Gastrocnemius medialis (tissue), 4 donors: ENCODE data around the gene SH3BP2. TPM values are rescaled to one million over a fixed set of nuclear protein-coding genes. Genes with fewer than 3 reads are reported as not detected.
A peak's percentile ranks its signal among the peaks of the same experiment; 100 is the strongest.

Source experiments
- ATAC-seq, 2 donors: fragments of 150-250 bp; one replicate each; pipeline ENCODE4 v1.9.1; 2016
- DNase-seq, 2 donors: peaks; one replicate each; pipeline ENCODE4 v3.0.0-alpha.2; 2019
- H3K27ac ChIP-seq, 4 donors: fragments of 200-600 bp; sonication (generic); 1 replicate in 1 of 4; 2 replicates in 3 of 4; pipeline ENCODE4 v1.5.1; 2016 to 2018; ENCODE audit warnings: mild to moderate bottlenecking in 2 of 4, moderate library complexity in 1 of 4
- H3K27me3 ChIP-seq, 3 donors: fragments of 200-600 bp; sonication (generic) in 2 of 3; 1 replicate in 1 of 3; 2 replicates in 2 of 3; pipeline versions ENCODE4 v1.5.1 to v1.6.0; 2016 to 2019; ENCODE audit warnings: mild to moderate bottlenecking in 1 of 3, moderate library complexity in 1 of 3
- H3K36me3 ChIP-seq, 2 donors: fragments of 200-600 bp; sonication (generic) in 1 of 2; one replicate each; pipeline ENCODE4 v1.5.1; 2017 to 2018
- H3K4me1 ChIP-seq, 2 donors: fragments of 200-600 bp; sonication (generic) in 1 of 2; one replicate each; pipeline ENCODE4 v1.5.1; 2016 to 2017; ENCODE audit warnings: mild to moderate bottlenecking in 2 of 2
- H3K4me3 ChIP-seq, 4 donors: fragments of 200-600 bp; sonication (generic) in 3 of 4; 1 replicate in 1 of 4; 2 replicates in 3 of 4; pipeline ENCODE4 v1.5.1; 2016 to 2019; ENCODE audit warnings: mild to moderate bottlenecking in 2 of 4
- H3K9me3 ChIP-seq, 3 donors: fragments of 200-600 bp; sonication (generic) in 2 of 3; 1 replicate in 1 of 3; 2 replicates in 2 of 3; pipeline ENCODE4 v1.5.1; 2016 to 2019
- POLR2A ChIP-seq, 2 donors: fragments of 450-650 bp; IDR thresholded peaks; one replicate each; pipeline ENCODE4 v1.6.1; 2017; ENCODE audit warnings: antibody characterized with exemption in 2 of 2, mild to moderate bottlenecking in 2 of 2, moderate library complexity in 2 of 2
- in situ Hi-C, 4 donors: fragments of 200-750 bp; cut with MboI; loops; one replicate each; pipeline versions ENCODE4 v1.15.0 to v1.8.0; 2017; ENCODE audit warnings: low sequenced_read_pairs in 4 of 4
- intact Hi-C: fragments of 100-400 bp; cut with DNase I; formaldehyde crosslinking; loops from one replicate; pipeline ENCODE4 v1.15.1; 2023; ENCODE audit warnings: low total_unique reads
- total RNA-seq, 4 donors: library from RNA; depleted of rRNA; stranded (reverse); fragments of >200 nt; gene quantifications; one replicate each; pipeline versions ENCODE4 v1.1.0 to v1.2.3, GENCODE V29; 2016
- TF ChIP-seq, protein P1 (sequence below), 5 experiments: fragments of 450-650 bp in 3 of 5; fragments of 200-600 bp in 2 of 5; sonication (generic) in 2 of 5; IDR thresholded peaks in 4 of 5; conservative IDR thresholded peaks in 1 of 5; 1 replicate in 4 of 5; 2 replicates in 1 of 5; pipeline ENCODE4 v1.5.1; 2016 to 2019; ENCODE audit warnings: antibody characterized with exemption in 5 of 5, mild to moderate bottlenecking in 3 of 5, moderate library complexity in 3 of 5

The SH3BP2 gene
- total RNA-seq, 4 donors from 2014 or later, result 4.8 to 21.5 (median 12.0) TPM

DNA sequence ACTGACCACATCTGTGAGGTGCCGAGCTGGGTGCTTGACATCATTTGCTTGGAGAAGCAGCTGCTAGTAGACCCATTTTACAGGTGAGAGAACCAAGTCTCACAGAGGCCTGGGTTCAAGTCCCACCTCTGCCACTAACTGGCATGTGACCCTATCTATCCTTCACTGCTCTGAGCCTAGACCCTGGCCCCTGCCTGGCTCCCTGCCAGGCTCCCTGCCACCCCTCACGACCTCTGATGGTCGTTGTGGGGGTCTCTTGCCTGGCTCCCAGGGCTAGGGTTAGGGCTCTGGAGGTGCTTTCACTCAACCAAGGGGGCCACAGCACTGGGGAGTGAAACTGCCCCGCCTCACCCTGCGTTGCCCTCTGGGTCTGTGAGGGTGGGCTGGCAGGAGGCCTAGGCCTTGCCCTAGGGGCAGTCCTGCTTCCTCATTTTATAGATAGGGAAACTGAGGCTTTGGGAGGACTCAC lies 43.5 kb downstream of the SH3BP2 start:
- TF ChIP-seq POLR2A (IDR thresholded peaks at IDR 0.05), result no peak
- TF ChIP-seq, protein P1, sequence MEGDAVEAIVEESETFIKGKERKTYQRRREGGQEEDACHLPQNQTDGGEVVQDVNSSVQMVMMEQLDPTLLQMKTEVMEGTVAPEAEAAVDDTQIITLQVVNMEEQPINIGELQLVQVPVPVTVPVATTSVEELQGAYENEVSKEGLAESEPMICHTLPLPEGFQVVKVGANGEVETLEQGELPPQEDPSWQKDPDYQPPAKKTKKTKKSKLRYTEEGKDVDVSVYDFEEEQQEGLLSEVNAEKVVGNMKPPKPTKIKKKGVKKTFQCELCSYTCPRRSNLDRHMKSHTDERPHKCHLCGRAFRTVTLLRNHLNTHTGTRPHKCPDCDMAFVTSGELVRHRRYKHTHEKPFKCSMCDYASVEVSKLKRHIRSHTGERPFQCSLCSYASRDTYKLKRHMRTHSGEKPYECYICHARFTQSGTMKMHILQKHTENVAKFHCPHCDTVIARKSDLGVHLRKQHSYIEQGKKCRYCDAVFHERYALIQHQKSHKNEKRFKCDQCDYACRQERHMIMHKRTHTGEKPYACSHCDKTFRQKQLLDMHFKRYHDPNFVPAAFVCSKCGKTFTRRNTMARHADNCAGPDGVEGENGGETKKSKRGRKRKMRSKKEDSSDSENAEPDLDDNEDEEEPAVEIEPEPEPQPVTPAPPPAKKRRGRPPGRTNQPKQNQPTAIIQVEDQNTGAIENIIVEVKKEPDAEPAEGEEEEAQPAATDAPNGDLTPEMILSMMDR (IDR thresholded peaks at IDR 0.05 in 4 of 5, conservative IDR thresholded peaks at IDR 0.05 in 1 of 5), result no peak

DNA sequence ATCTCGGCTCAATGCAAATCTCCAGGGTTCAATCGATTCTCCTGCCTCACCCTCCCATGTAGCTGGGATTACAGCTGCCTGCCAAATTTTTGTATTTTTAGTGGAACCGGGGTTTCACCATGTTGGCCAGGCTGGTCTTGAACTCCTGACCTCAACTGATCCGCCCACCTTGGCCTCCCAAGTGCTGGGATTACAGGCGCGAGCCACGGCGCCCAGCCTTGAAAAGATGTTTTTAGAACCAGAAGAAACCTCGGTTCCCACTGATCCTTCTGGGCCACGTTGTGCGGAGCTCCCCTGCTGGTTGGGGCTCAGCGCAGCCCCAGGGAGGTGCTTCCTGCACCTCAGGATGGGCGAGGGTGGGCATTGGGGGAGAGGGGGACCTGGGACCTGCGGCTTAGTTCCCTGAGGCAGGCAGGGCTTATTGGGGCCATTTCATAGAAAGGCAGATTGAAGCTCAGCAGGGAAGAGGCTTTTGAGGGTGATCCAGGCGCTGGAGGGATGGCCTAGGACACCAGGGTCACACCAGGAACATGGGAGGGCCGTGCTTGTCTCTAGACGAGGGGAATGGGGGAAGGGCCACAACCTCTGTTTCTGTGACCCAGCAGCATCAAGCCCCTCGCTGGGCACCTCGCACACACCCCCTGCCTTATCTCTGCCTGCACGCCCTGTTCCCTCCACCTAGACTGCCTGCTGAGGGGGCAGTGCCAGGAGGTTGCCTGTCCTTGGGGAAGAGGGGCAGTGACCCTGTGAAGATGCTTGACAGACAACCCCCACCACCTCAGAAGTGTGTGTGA lies 44.4 kb downstream of the SH3BP2 start:
- intact Hi-C loops (no loop called here), in situ Hi-C loops (no loop called here)
- ATAC-seq (no peak), DNase-seq (peak in 1 of 2 donors; percentile 14)
- H3K4me3 ChIP-seq, result no peak overlapping the region
- peak overlapping the region in 3 of 4 donors; percentile 13 to 57 (median 16) for H3K27ac ChIP-seq
- no peaks in the 10 kb centered on the region for H3K27me3 ChIP-seq
- H3K4me1 ChIP-seq, result peaks cover 0 to 6% of the 10 kb centered on the region in 2 donors
- TF ChIP-seq POLR2A (IDR thresholded peaks at IDR 0.05), result no peak
- TF ChIP-seq, protein P1 (IDR thresholded peaks at IDR 0.05 in 4 of 5, conservative IDR thresholded peaks at IDR 0.05 in 1 of 5), result no peak
- peaks cover 0 to 8% of the 10 kb centered on the region in 2 donors for H3K36me3 ChIP-seq
- H3K9me3 ChIP-seq, result no peaks in the 10 kb centered on the region

More for the DNA sequence above, 43.5 kb downstream of the SH3BP2 start:
- DNase-seq (peak in 1 of 2 donors; percentile 7), ATAC-seq (no peak)
- Histone ChIP-seq H3K4me1 (peaks cover 0 to 6% of the 10 kb centered on the region in 2 donors), H3K4me3 (no peak overlapping the region), H3K27me3 (no peaks in the 10 kb centered on the region), H3K9me3 (no peaks in the 10 kb centered on the region), H3K27ac (peak overlapping the region in 1 of 4 donors; percentile 6), H3K36me3 (peaks cover 0 to 17% of the 10 kb centered on the region in 2 donors)
- intact Hi-C loops (no loop called here), in situ Hi-C loops (no loop called here)

DNA sequence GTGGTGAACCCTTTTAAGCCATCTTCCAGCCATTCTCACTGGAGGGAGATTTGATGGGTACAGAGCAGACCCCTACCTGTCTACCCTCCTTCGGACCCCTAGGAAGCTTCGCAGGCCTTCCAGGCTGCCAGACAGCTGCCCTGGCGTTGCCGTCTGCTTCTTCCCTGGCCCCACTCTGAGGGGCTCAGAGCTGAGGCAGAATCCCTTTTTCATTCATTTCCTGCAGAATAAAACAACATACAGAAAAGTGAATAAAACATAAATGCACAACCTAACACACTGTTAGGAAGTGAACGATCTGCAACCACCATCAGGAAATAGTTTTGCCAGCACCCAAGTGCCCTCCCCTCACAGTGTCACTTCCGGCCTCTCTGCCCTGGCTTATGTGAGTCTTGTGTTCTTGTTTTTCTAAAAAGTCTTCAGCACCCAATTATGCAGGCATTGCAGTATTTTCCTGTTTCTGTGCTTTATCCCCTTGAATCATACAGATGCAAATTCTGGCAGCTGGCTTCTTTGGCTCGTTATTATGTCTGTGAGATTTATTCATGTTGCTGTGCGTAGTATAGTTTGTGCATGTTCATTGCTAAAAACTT lies 45.1 kb downstream of the SH3BP2 start:
- Histone ChIP-seq H3K36me3 (peaks cover 0 to 5% of the 10 kb centered on the region in 2 donors), H3K27ac (peak overlapping the region in 3 of 4 donors; percentile 13 to 57 (median 16)), H3K9me3 (no peaks in the 10 kb centered on the region), H3K27me3 (no peaks in the 10 kb centered on the region), H3K4me1 (peaks cover 7 to 12% of the 10 kb centered on the region in 2 donors), H3K4me3 (no peak overlapping the region)
- ATAC-seq (peak in 1 of 2 donors; percentile 34), DNase-seq (peak in 1 of 2 donors; percentile 45)
- in situ Hi-C loops, result no loop called here
- no peak for TF ChIP-seq POLR2A (IDR thresholded peaks at IDR 0.05)
- TF ChIP-seq, protein P1 (IDR thresholded peaks at IDR 0.05 in 4 of 5, conservative IDR thresholded peaks at IDR 0.05 in 1 of 5), result no peak
- intact Hi-C loops, result no loop called here

DNA sequence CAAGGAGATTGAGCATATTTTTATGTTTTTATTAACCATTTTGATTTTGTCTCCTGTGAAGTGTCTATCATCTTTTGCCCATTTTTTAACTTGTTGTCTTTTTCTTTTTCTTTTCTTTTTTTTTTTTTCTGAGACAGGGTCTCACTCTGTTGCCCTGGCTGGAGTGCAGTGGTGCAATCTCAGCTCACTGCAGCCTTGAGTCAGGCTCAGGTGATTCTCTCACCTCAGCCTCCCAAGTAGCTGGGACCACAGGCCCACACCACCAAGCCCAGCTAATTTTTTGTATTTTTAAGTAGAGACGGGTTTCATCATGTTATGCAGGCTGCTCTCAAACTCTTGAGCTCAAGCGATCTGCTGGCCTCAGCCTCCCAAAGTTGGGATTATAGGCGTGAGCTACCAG lies 46.2 kb downstream of the SH3BP2 start:
- DNase-seq (no peak), ATAC-seq (no peak)
- in situ Hi-C loops (no loop called here), intact Hi-C loops (no loop called here)
- TF ChIP-seq POLR2A (IDR thresholded peaks at IDR 0.05), result no peak
- TF ChIP-seq, protein P1 (IDR thresholded peaks at IDR 0.05 in 4 of 5, conservative IDR thresholded peaks at IDR 0.05 in 1 of 5), result no peak
- no peaks in the 10 kb centered on the region for H3K9me3 ChIP-seq
- no peak overlapping the region for H3K27ac ChIP-seq
- H3K4me3 ChIP-seq, result no peak overlapping the region
- H3K4me1 ChIP-seq, result peaks cover 8 to 12% of the 10 kb centered on the region in 2 donors
- no peaks in the 10 kb centered on the region for H3K27me3 ChIP-seq
- no peaks in the 10 kb centered on the region for H3K36me3 ChIP-seq
